ENCODE data around the gene AMBRA1.

Gene AMBRA1

GRCh38 chr11:46418751-46419150 is 175.1 kb downstream of the AMBRA1 start:
- TF ChIP-seq FOXK2 (IDR thresholded peaks at IDR 0.05) (no peak), LEF1 (IDR thresholded peaks at IDR 0.05; ENCODE audit: borderline replicate concordance) (no peak), ARNT (IDR thresholded peaks at IDR 0.05) (no peak), BHLHE40 (IDR thresholded peaks at IDR 0.05; ENCODE audit: borderline replicate concordance) (no peak)
- ChIA-PET CTCF (interaction anchor here (0.7 kb wide), 1 partner anchor 164 kb away, joined by 3 read pairs; no protein-coding TSS in a partner anchor), POLR2A (no interaction called here)
- DNase-seq (ENCODE audit: extremely low spot score), result no peak

GRCh38 chr11:46417711-46418110 is 176.1 kb downstream of the AMBRA1 start:
- no peak for DNase-seq (ENCODE audit: extremely low spot score)
- ChIA-PET CTCF (no interaction called here), POLR2A (no interaction called here)
- TF ChIP-seq SUZ12 (IDR thresholded peaks at IDR 0.05) (no peak), TARDBP (IDR thresholded peaks at IDR 0.05) (no peak), L3MBTL2 (conservative IDR thresholded peaks at IDR 0.05) (no peak), ELF4 (IDR thresholded peaks at IDR 0.05) (no peak)

DNA sequence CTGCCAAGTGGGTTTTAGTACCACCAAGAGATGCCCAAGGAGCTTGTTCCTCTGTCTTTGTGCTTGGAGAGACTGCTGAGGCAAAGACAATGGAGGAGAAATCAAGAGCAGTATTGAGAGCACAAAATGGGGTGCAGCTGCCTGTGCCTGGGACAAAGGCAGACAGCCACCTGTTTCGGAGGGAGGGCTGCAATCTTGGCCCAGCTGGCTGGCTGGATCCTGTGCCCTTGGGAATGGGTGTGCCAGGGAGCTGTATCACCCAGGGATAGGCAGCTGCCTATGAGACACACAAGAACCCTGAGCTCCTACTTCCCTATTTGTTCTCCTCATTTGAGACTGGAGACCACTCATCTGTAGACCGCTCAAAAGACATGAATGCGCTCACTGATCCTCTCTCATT is 178.9 kb downstream of the AMBRA1 start:
- ChIA-PET POLR2A (no interaction called here), CTCF (no interaction called here)
- no peak for DNase-seq (ENCODE audit: extremely low spot score)
- TF ChIP-seq L3MBTL2 (conservative IDR thresholded peaks at IDR 0.05) (no peak), TARDBP (IDR thresholded peaks at IDR 0.05) (no peak), FOXM1 (IDR thresholded peaks at IDR 0.05; ENCODE audit: borderline replicate concordance) (no peak), CTBP1 (IDR thresholded peaks at IDR 0.05; ENCODE audit: borderline replicate concordance) (no peak), HDGF (IDR thresholded peaks at IDR 0.05; ENCODE audit: borderline replicate concordance) (no peak), ELF4 (IDR thresholded peaks at IDR 0.05) (no peak), NFRKB (IDR thresholded peaks at IDR 0.05) (no peak)

GRCh38 chr11:46414466-46414796 is 179.4 kb downstream of the AMBRA1 start:
- no peak for TF ChIP-seq HDGF (IDR thresholded peaks at IDR 0.05; ENCODE audit: borderline replicate concordance)
- TF ChIP-seq FOXK2 (IDR thresholded peaks at IDR 0.05), result no peak
- no peak for TF ChIP-seq ELF4 (IDR thresholded peaks at IDR 0.05)
- no peak for TF ChIP-seq LEF1 (IDR thresholded peaks at IDR 0.05; ENCODE audit: borderline replicate concordance)
- no peak for TF ChIP-seq NFRKB (IDR thresholded peaks at IDR 0.05)
- TF ChIP-seq SUZ12 (IDR thresholded peaks at IDR 0.05), result no peak
- no peak for TF ChIP-seq TARDBP (IDR thresholded peaks at IDR 0.05)
- no peak for TF ChIP-seq L3MBTL2 (conservative IDR thresholded peaks at IDR 0.05)
- no peak for TF ChIP-seq FOXM1 (IDR thresholded peaks at IDR 0.05; ENCODE audit: borderline replicate concordance)
- no peak for TF ChIP-seq FOXA1 (IDR thresholded peaks at IDR 0.05)
- TF ChIP-seq ZNF384 (IDR thresholded peaks at IDR 0.05), result no peak
- TF ChIP-seq, protein P1, sequence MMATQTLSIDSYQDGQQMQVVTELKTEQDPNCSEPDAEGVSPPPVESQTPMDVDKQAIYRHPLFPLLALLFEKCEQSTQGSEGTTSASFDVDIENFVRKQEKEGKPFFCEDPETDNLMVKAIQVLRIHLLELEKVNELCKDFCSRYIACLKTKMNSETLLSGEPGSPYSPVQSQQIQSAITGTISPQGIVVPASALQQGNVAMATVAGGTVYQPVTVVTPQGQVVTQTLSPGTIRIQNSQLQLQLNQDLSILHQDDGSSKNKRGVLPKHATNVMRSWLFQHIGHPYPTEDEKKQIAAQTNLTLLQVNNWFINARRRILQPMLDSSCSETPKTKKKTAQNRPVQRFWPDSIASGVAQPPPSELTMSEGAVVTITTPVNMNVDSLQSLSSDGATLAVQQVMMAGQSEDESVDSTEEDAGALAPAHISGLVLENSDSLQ (IDR thresholded peaks at IDR 0.05), result no peak
- CTCF ChIA-PET, result no interaction called here
- no peak for DNase-seq (ENCODE audit: extremely low spot score)
- POLR2A ChIA-PET, result no interaction called here

- ChIA-PET POLR2A (no interaction called here), CTCF (interaction anchor here (1.1 kb wide), 1 partner anchor 25 kb away, joined by 3 read pairs; no protein-coding TSS in a partner anchor)
- TF ChIP-seq HDGF (IDR thresholded peaks at IDR 0.05; ENCODE audit: borderline replicate concordance), result no peak
- no peak for DNase-seq (ENCODE audit: extremely low spot score)
Measured at GRCh38 chr11:46413760-46414465, 179.9 kb downstream of the AMBRA1 start.

GRCh38 chr11:46410021-46410420 is 183.8 kb downstream of the AMBRA1 start:
- DNase-seq (ENCODE audit: extremely low spot score), result peak; percentile 33
- ChIA-PET CTCF (interaction anchor here (0.5 to 1.3 kb wide), 4 partner anchors 9 to 170 kb away, joined by 3 read pairs; no protein-coding TSS in a partner anchor), POLR2A (no interaction called here)
- no peak for TF ChIP-seq SUZ12 (IDR thresholded peaks at IDR 0.05)
- TF ChIP-seq ELF4 (IDR thresholded peaks at IDR 0.05), result no peak
- no peak for TF ChIP-seq BHLHE40 (IDR thresholded peaks at IDR 0.05; ENCODE audit: borderline replicate concordance)
- no peak for TF ChIP-seq FOXM1 (IDR thresholded peaks at IDR 0.05; ENCODE audit: borderline replicate concordance)
- no peak for TF ChIP-seq SP1 (IDR thresholded peaks at IDR 0.05)
- TF ChIP-seq ZNF384 (IDR thresholded peaks at IDR 0.05), result no peak
- TF ChIP-seq HDGF (IDR thresholded peaks at IDR 0.05; ENCODE audit: borderline replicate concordance), result no peak
- TF ChIP-seq NFRKB (IDR thresholded peaks at IDR 0.05), result no peak

DNA sequence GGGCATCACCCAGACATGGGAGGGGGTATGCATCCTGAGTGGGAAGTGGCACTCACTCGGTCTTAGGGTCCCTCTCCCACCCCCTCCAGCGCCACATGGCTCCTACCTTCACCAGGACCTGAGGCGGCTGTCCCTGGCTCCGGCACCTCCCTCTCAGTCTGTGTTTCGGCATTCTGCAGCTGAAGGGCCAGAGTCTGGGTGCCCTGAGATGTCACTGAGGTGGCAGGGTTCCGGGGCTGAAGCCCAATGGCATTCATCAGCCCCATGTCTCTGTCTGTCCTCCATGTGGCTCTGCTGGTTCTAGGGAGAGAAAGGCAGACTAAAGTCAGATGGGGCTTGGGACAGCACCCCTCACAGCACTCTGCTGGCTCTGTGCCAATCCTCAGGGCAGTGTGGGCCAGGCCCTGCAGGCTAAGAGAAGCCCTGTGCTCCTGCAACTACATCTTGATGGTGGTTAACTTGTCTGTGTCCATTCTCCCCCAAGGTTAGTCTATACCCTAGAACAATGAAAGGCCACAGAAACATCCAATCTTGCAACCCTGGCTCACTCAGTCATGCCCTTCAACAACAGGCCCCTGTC is 185.3 kb downstream of the AMBRA1 start:
- DNase-seq (ENCODE audit: extremely low spot score), result no peak
- ChIA-PET CTCF (interaction anchor here (0.6 to 0.7 kb wide), 2 partner anchors 11 to 82 kb away, joined by 3 to 4 read pairs; no protein-coding TSS in a partner anchor), POLR2A (no interaction called here)
- no peak for TF ChIP-seq SUZ12 (IDR thresholded peaks at IDR 0.05)
- TF ChIP-seq FOXM1 (IDR thresholded peaks at IDR 0.05; ENCODE audit: borderline replicate concordance), result no peak
- TF ChIP-seq ELF4 (IDR thresholded peaks at IDR 0.05), result no peak
- TF ChIP-seq CTBP1 (IDR thresholded peaks at IDR 0.05; ENCODE audit: borderline replicate concordance), result no peak
- no peak for TF ChIP-seq NFRKB (IDR thresholded peaks at IDR 0.05)
- TF ChIP-seq BHLHE40 (IDR thresholded peaks at IDR 0.05; ENCODE audit: borderline replicate concordance), result no peak
- no peak for TF ChIP-seq HDGF (IDR thresholded peaks at IDR 0.05; ENCODE audit: borderline replicate concordance)
- no peak for TF ChIP-seq ZNF384 (IDR thresholded peaks at IDR 0.05)
- no peak for TF ChIP-seq ARNT (IDR thresholded peaks at IDR 0.05)
- TF ChIP-seq, protein P1 (IDR thresholded peaks at IDR 0.05), result no peak
- TF ChIP-seq LEF1 (IDR thresholded peaks at IDR 0.05; ENCODE audit: borderline replicate concordance), result no peak

All from HEK293T (cell line).